Measurements from ENCODE around the gene COL25A1. TPM values are rescaled to one million over a fixed set of nuclear protein-coding genes. Genes with fewer than 3 reads are reported as not detected.

COL25A1 gene
- polyA plus RNA-seq, 2 of the 4 experiments (the other 2 are of a cell fraction): not detected

- WGBS (ENCODE audit: missing lambda C conversion rate): 12% methylated on average over 4 of the region's 4 CpGs
- Histone ChIP-seq H3K4me1 (no peaks in the 10 kb centered on the region), H3K4me3 (no peak overlapping the region), H3K4me2 (no peak overlapping the region), H3K27ac (no peak overlapping the region), H3K9me3 (no peaks in the 10 kb centered on the region)
- DNase-seq (ENCODE audit: low read depth in 1 of 2, low spot score in 1 of 2) (no peak), FAIRE-seq (no peak), ATAC-seq (no peak)
- CTCF ChIA-PET: no interaction called here
- TF ChIP-seq MAZ (IDR thresholded peaks at IDR 0.05; ENCODE audit: borderline replicate concordance, low read depth, low read length) (no peak), CHD4 (IDR thresholded peaks at IDR 0.05; ENCODE audit: borderline replicate concordance) (no peak), ZC3H11A (IDR thresholded peaks at IDR 0.05) (no peak), MYC (IDR thresholded peaks at IDR 0.05; ENCODE audit: borderline replicate concordance, low read length) (no peak), CBX8 (IDR thresholded peaks at IDR 0.05) (no peak), HDAC2 (IDR thresholded peaks at IDR 0.05) (no peak), HOXB13 (CRISPR knock-in tag; IDR thresholded peaks at IDR 0.05; ENCODE audit: low read depth) (no peak), BCL3 (IDR thresholded peaks at IDR 0.05) (no peak), USF2 (IDR thresholded peaks at IDR 0.05) (no peak), ZFP36 (IDR thresholded peaks at IDR 0.05; ENCODE audit: borderline replicate concordance, partially characterized antibody) (no peak), RARB (CRISPR knock-in tag; IDR thresholded peaks at IDR 0.05) (no peak), HMGXB4 (CRISPR knock-in tag; IDR thresholded peaks at IDR 0.05; ENCODE audit: borderline replicate concordance) (no peak), PBX3 (IDR thresholded peaks at IDR 0.05) (no peak), RNF2 (IDR thresholded peaks at IDR 0.05; ENCODE audit: borderline replicate concordance, low read depth) (no peak), EHMT2 (IDR thresholded peaks at IDR 0.05; ENCODE audit: low read depth) (no peak), EP300 (IDR thresholded peaks at IDR 0.05) (no peak), KDM1A (IDR thresholded peaks at IDR 0.05; ENCODE audit: low read depth) (no peak), RAD21 (conservative IDR thresholded peaks at IDR 0.05 in 1 of 2, IDR thresholded peaks at IDR 0.05 in 1 of 2) (no peak), REST (IDR thresholded peaks at IDR 0.05) (no peak), TFCP2L1 (CRISPR knock-in tag; IDR thresholded peaks at IDR 0.05) (no peak)
- POLR2A ChIA-PET: no interaction called here
Measured at GRCh38 chr4:109155682-109156283, 146.7 kb downstream of the COL25A1 start.
